Endothelial cell of hepatic sinusoid (primary cell): ENCODE data around the gene MFSD12.
"Not testable (repeated sequence)": the region's sequence is repeated elsewhere in the genome, so short reads cannot be mapped to it uniquely, and the experiment has no call there.

ENCODE experiments used
- in situ Hi-C: cut with HindIII; loops from 2 replicates; pipeline ENCODE4 v1.10.0; 2017; ENCODE audit warnings: low sequenced_read_pairs

MFSD12 gene

DNA sequence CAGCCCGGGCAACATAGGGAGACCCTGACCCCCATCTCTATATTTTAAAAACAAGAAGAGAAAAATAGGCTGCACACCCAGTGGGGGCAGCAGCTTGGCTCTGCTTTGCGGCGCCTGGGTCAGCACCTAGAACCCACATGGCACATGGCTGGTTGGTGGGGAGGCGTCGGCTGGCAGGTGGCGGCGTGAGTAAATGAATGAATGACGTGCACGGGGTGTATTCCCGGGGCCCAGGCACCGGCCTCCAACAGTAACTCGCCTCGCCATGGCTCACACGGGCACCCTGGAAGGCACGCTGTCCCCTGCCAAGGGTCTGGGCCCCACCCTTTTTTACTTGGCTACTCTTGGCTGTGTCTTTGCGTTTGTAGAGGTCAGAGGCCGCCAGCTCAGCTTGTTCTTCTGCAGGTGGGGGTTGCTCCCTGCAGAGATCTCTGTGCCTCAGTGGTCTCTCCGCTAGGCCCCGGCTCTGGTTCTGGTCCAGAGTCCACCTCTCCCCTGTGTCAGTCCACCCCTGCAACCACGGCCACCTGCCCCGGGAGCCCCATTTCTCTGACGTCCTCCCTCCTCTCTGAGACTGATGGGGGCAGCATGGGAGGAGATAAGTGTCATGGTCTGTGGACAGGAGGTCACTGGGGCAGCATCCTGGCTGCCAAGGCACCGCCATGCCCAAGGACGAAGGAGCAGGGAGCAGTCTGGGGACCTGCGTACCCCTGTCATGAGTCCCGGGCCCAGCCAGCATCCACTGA lies 45.7 kb downstream of the MFSD12 start:
- in situ Hi-C loops = no loop called here

DNA sequence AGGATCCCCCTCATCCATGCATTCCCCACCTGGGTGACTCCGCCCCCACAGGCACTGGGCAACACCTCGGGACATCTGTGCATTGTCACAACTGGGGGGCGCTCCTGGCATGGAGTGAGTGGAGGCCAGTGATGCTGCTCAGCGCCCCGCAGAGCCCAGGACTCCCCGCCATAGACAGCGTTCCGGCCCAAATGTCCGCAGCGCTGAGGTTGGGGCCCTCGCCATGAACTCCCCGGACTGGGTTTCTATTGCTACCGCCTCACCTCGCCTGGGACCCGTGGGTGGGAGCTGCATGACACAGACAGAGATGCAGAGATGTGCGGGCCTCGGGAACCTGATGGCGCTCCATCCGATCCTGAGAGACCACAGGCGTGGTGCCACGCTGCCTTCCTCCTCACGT lies 46.7 kb downstream of the MFSD12 start:
- in situ Hi-C loops = no loop called here

DNA sequence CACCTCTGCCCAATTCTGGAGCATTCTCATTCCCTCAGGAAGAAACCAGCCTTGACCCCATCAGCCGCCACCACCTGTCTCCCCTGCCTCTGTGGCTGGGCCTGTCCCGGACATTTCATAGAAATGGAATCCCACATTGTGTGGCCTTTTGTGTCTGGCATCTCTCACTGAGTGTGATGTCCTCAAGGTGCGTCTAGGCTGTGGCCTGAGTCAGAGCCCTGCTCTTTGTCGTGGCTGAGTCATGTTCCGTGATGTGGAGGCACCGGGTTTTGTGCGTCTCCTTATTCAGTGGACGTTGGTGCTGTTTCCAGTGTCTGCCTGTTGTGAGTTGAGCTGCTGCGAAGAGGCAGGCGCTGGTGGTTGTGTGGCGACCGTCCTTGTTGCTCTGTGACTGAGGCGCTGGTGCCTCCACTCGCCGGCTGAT lies 47.8 kb downstream of the MFSD12 start:
- in situ Hi-C loops = no loop called here

DNA sequence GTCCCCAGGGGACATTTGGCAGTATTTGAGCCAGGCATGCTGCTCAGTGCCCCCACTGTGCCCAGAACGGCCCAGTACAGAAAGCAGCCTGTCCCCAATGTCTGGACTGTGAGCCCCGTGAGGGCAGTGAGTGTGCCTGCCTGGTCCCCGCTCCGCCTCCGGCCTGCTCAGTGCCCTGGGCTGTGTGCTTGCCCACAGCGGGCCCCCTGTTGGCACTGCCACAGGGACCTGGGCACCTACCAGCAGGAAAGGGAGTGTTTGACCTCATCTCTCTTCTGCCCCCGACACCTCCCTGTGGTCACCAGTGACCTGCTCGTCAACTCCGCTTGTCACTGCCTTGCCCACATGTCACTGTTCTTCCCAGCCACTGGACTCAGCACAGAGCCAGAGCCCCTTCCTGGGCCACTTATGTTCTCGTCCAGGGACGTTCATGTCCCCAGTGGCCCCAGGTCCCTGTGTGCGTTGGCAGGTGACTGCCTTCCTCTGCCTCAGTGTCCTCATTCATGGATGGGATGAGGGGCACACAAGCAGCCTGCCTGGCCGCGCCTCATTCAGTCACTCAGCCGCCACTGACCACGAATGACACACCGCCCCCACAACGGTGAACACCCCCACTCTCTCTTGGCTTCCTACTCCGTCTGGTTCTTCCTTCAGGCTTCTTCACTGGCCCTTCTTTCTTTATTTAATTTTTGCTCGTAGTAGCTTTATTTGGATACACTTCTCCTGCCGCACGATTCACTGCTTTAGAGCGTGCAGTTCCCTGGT lies 48.4 kb downstream of the MFSD12 start:
- in situ Hi-C loops = no loop called here

DNA sequence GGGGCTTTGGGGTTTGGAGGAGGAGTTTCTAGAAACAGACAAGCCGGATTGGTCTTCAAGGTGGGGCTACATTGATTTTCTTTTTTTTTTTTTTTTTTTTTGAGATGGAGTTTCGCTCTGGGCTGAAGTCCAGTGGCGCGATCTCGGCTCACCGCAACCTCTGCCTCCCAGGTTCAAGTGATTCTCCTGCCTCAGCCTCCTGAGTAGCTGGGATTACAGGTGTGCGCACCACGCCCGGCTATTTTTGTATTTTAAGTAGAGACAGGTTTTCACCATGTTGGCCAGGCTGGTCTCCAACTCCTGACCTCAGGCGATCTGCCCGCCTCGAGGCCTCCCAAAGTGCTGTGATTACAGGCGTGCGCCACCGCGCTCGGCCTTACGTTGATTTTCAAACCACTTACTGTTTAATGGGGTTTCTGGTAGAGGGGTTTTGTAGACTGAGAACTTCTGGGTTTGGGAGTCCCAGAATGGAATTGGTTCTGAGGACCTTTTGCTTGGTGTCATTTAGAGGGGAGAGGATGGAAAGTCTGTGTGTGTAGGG lies 49.2 kb downstream of the MFSD12 start:
- in situ Hi-C loops = not testable (repeated sequence)

DNA sequence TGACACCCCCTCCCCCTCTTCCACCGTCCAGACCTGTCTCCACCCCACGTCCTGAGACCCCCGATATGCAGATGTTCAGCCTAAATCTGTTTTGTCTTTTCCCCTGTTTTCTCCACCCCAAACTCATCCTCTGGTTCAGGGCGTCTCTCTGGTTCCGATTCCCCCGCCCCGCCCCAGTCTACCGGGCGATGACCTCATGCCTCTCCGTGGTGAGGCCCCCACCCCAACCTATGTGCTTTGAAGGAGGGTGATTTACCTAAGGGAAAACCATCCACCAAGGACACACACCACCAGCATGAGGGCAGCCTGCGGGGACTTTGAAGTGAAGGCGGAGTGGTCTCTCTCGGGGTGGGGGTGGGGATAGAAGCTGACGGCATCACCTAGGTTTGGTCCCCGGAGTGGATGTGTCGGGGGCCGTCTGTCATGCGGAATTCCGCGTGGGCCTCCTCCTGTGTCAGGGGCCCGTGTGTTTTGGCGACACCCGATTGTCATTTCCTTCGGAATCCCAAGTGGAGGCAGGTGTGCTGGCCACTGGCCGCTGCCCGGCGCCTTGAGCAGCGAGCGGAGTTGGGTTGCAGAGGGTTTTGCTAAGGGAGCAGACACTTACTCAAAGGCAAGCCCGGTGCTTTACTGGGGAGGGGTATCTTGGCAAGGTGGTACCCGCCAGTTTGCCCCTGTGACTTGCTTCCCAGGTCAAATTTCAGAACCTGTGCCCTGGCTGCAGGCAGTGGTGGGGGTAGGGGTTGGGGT lies 49.8 kb downstream of the MFSD12 start:
- in situ Hi-C loops = no loop called here

DNA sequence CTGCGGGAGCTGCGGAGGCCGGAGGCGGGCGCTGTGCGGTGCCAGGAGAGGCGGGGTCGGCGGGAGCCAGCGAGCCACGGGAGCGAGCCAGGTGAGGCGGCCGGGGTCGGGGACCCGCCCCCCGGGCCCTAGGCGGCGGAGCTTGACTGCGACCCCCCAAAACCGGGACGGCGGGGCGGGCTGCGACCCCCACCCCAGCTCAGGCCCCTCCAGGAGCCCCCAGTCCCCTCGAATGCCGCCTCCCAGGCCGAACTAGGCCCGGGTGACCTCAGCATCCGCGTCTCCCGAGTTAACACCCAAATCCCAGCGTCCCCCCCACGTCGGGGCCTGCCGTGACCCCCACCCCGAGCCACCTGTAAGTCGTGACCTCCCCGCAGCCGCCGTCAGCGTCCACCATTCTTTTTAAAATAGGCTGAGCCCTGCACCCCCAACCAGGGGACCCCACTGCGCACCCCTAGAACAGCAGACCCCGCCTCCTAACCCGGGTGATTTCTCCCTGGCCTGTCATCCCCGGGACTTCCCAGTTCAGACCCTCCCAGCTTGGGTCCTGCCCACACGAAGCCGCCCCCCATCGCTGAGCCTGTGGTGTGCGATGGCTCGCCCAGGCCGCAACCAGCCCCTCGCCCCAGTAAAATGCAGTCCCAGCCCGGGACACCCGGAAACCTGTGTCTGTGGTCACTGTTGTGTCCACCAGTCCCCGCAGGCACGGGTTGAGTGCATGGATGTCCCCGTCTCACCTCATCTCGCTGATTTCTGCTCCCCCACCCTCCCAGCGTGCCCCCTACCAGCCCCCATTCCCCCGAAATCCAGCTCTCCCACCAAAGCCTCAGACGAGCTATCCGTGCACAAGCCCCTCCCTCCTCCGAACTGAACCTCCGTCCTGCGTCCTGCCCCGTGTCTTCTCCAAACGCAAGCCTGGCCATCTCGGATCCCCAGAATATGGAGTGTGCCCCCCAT lies 50.7 kb downstream of the MFSD12 start:
- in situ Hi-C loops = no loop called here

DNA sequence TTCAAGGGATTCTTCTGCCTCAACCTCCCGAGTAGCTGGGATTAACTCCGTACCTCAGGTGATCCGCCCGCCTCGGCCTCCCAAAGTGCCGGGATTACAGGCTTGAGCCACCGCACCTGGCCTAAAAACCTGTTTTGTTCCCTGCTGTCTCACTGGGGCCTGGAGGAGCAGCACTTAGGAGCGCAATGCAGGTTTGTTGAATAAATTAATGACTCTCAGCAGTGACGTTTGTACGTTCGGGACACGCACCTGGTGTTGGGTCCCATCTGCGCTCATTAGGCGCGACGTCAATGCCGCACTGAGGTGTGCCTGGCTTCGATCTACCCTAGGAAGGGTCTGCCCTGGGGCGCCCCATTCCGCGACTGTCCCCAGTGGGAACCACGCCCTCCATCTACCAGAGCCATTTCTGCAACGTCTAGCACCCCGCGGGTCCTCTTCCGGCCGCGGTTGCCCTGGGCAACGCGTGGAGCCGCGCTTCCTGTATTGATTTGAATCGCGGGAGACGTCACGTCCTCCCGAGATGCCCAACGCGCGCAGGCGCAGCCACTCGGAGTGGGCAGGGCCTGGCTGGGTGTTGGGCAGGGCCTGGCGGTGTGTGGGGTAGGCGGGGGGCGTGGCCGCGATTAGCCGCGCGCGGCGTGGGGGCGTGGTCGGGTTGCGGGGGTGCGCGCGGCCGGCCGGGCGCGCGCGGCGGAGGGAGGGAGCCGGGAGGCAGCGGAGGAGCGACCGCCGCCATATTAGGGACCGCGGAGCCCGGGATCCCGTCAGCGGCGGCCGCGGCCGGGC lies 51.6 kb downstream of the MFSD12 start, which contains the start of gene FZR1:
Gene FZR1, plus strand, starts transcription at position 714 of the 786 bp plus-strand sequence. CDS start 16,679 bp downstream, outside the sequence.
- in situ Hi-C loops = no loop called here

DNA sequence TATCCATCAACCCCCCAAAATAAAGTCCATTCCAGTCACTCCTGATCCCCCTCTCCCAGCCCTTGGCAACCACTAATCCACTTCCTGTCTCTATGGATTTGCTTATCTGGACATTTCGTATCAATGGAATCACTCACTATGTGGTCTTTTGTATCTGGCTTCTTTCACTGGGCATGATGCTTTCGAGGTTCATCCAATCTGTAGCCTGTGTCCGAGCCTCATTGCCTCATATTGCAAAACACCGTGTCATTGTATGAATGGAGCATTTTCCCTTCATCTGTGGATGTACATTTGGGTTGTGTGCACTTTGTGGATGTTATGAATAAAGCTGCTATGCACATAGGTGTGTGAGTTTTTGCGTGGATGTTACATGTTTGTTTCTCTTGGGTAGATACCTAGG lies 52.7 kb downstream of the MFSD12 start:
- in situ Hi-C loops = no loop called here

DNA sequence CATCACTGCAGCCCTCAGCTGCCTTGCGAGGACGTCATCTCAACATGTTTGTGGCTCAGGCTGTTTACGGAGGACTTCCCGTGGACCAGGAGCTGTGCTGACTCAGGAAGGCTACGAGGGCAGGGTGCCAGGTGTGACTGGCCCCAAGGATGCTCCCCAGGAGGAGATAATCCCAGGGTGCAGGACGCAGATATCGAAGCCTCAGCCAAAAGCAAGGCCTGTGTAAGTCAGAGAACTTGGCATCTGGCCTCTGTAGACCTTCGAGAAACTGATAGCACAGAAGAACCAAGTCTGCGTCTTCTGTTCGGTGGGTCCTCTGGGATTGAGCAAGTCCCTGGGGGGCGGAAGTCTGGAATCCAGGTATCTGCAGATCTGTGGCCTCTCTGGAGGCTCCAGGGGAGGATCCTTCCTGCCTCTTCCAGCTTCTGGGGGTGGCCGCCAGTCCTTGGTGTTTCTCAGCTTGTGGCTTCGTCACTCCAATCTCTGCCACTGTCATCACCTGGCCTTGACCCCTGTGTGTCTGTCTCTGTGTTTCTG lies 54.3 kb downstream of the MFSD12 start:
- in situ Hi-C loops = no loop called here

DNA sequence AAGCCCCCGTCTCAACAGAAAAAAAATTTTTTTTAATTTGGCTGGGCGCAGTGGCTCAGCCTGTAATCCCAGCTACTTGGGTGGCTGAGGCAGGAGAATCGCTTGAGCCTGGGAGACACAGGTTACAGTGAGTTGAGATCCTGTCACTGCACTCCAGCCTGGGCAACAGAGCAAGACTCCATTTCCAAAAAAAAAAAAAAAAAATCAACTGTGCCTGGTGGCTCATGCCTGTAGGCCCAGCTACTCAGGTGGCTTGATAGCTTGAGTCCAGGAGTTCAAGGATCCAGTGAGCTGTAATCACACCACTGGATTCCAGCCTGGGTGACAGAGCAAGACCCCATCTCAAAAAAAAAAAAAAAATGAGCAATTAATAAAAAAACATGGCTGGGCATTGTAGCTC lies 55.6 kb downstream of the MFSD12 start:
- in situ Hi-C loops = no loop called here

DNA sequence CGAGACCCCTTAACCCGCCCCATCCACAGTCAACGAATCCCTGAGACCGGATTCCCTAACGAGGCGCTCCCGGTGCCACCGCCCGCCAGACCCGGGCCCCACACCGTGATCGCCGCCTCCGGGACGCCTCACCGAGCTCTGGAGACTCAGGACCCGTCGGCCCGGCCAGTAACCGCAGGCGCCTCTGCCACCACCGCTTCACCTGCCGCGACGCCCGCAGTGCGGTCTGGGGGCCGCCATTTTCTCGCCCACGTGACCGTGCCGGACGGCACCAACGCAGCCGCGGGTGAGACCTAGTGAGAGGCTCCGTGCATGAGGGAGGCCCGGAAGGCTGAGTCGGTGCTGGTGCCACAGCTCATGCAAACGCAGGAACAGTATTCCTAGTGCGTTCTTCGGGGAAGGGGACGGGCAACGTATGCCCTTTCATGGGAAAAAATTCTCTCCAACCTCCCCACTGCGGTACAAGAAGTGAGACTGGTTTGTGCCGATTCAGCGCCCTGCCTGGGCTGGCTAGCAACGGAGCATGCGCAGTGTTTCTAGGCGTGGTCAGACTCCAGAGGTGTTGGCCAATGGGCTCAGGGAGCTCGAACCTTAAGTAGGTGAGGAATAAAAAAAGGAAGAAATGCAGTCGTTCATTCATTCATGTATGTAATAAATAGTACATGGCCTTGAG lies 56.8 kb downstream of the MFSD12 start, which contains the start of gene DOHH:
Gene DOHH, minus strand, starts transcription at position 246 of the 673 bp plus-strand sequence. CDS start 3,860 bp downstream, outside the sequence.
- in situ Hi-C loops = no loop called here

DNA sequence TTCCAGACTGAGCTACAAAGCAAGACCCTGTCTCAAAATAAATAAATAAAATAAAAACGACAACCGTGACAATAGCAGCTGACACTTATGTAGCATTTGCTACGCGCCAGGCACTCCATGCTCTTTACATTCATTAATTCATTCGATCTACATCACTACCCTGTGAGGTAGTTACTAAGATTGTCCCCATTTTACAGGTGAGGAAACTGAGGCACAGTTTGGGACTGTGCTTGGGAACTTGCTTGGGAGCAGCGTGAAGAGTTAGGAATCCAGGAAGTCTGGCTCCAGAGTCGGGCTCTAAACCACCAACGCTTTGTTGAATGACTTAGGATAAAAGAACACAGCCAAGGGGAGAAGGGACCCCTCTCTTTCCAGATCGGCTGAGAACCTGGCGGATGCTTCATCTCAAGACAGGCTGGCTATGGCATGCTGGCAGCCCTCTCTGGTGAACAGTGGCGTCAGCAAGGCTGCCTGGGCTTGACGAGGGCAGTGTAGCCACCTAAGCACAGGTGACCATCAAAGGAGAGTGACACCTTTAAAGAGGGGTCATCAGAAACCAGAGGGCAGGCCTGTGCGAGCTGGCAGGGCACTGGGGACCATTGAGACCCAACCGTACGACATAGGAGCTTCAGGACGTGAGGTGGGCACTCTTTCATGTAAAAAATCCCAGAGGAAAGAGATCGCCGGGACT lies 57.5 kb downstream of the MFSD12 start:
- in situ Hi-C loops = no loop called here

DNA sequence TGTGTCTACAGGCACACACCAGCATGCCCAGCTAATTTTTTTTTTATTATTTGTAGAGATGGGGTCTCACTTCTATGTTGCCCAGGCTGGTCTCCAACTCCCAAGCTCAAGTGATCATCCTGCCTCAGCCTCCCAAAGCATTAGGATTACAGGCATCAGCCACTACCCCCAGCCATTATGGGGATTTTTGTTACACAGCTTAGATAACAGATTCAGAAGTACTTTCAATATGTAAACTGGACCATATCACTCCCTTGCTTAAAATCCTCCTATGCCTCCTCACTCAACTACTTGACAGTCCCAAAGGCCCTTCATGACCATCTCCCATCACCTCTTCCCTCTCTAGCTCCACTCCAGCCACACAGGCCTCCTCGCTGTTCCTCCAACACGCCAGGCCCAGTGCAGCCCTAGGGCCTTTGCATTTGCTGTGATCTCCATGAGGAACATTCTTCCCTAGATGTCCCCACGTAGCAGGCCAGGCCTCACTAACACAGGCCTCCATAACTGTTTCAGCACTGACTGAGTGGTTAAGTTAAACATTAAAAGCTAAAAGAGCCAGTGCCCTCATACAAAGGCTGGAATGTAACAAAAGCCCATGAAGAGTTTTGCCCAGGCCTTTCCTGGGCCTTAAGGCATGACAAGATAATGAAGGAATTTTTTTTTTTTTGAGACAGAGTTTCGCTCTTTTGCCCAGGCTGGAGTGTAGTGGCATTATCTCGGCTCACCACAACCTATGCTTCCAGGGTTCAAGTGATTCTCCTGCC lies 59.4 kb downstream of the MFSD12 start:
- in situ Hi-C loops = no loop called here

DNA sequence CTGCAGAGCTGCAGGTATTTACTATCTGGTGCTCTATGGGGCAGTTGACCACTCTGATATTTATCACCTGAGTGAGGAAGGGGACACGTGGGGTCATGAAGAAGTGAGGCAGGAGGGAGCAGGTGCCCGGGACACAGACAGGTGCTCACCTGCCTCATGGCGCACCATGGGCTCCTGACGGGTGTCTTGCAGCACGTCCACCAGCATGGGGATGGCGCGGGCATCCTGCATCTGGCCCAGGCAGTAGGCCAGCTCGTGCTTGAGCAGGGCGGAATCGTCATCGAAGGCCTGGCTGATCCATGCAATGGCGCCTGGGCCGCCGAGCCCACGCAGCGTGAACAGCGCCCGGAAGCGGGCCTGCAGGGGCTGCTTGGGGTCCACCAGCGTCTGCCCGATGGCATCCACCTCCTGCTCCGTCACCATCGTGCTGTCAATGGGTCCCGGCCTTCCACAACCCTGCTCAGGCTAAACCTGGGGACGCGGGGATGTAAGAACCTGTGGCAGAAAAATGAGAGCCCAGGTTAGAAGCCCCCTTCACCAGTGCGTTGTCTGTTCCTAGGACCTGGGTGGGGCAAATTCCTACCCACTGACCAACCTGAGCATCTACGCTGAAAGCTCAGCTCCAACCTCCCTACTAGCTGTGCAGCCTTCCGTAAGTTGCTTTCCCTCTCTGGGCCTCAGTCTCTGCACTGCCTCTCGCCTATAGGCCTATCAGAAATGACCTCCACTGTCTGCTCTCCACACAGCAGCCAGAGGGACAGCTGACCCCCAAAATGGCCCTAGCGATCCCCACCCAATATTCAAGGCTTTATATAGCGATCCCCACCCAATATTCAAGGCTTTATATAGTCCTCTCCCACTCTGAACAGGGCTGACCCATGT lies 60.8 kb downstream of the MFSD12 start:
- in situ Hi-C loops = no loop called here

DNA sequence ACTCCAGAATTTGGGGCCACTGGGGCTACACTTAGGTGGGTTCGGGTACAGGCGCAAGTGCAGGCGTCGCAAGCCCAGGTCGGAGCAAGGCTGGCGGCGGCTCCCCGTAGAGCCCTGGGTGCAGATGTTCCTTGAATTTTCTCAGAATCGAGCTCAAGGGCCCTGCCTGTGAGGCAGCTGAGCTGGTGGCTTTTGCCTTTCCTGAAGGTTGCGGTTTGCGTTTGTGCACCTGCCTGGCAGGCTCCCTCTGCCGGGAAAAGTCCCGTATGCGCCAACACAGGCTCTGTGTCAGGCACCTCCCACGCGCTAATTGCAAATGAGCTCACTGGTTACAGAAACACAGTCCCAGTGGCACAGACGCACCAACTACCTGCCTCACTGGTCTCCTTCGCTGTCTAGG lies 62.8 kb downstream of the MFSD12 start:
- in situ Hi-C loops = no loop called here
